Sigmoid colon (tissue), 7 donors: ENCODE measurements around the gene CACNB2. TPM values are rescaled to one million over a fixed set of nuclear protein-coding genes. Genes with fewer than 3 reads are reported as not detected.

Source experiments
- DNase-seq: peaks from one replicate; pipeline ENCODE4 v3.0.0-alpha.2; 2019
- H3K27ac ChIP-seq, 4 donors: fragments of 200-600 bp; sonication (generic); one replicate each; pipeline ENCODE4 v1.5.1; 2016 to 2019; ENCODE audit warnings: mild to moderate bottlenecking in 1 of 4
- H3K27me3 ChIP-seq, 3 donors: fragments of 200-600 bp; sonication (generic); one replicate each; pipeline ENCODE4 v1.5.1; 2019; ENCODE audit warnings: mild to moderate bottlenecking in 1 of 3
- H3K36me3 ChIP-seq, 4 donors: fragments of 200-600 bp; sonication (generic); one replicate each; pipeline ENCODE4 v1.5.1; 2016 to 2019
- H3K4me1 ChIP-seq, 4 donors: fragments of 200-600 bp; sonication (generic); one replicate each; pipeline ENCODE4 v1.5.1; 2017 to 2019
- H3K4me3 ChIP-seq, 4 donors: fragments of 200-600 bp; sonication (generic); one replicate each; pipeline ENCODE4 v1.5.1; 2017 to 2019; ENCODE audit warnings: mild to moderate bottlenecking in 2 of 4, moderate library complexity in 1 of 4
- H3K9me3 ChIP-seq, 4 donors: fragments of 200-600 bp in 3 of 4; sonication (generic) in 3 of 4; one replicate each; pipeline versions ENCODE4 v1.5.1 to v1.6.1; 2013 to 2019
- CTCF ChIP-seq, 4 experiments: fragments of 450-650 bp in 3 of 4; fragments of 200-600 bp in 1 of 4; IDR thresholded peaks; one replicate each; pipeline ENCODE4 v1.5.1; 2016 to 2019; ENCODE audit warnings: antibody characterized with exemption in 4 of 4, mild to moderate bottlenecking in 3 of 4, moderate library complexity in 2 of 4
- EP300 ChIP-seq, 4 donors: sonication (generic); formaldehyde crosslinking; IDR thresholded peaks; one replicate each; pipeline ENCODE4 v1.6.1; 2017; ENCODE audit warnings: antibody characterized with exemption in 4 of 4
- POLR2A ChIP-seq, 2 donors: fragments of 450-650 bp; IDR thresholded peaks; one replicate each; pipeline ENCODE4 v1.6.1; 2016; ENCODE audit warnings: antibody characterized with exemption in 2 of 2, mild to moderate bottlenecking in 2 of 2, moderate library complexity in 2 of 2
- POLR2AphosphoS5 ChIP-seq, 4 donors: sonication (generic); formaldehyde crosslinking; IDR thresholded peaks; one replicate each; pipeline ENCODE4 v1.6.1; 2017; ENCODE audit warnings: antibody characterized with exemption in 4 of 4
- WGBS, 2 donors: extraction: QIAGEN DNeasy Blood & Tissue Kit; methylation state at CpG; one replicate each; pipeline ENCODE4 v1.1.7; 2013; 5-methylcytosine and 5-hydroxymethylcytosine counted together
- intact Hi-C: fragments of 100-400 bp; cut with DNase I; formaldehyde crosslinking; loops from one replicate; pipeline ENCODE4 v1.15.1; 2023
- polyA plus RNA-seq, 3 donors: library from polyadenylated mRNA; stranded (reverse); fragments of 200-250 nt; gene quantifications; one replicate each; pipeline ENCODE4 v1.2.3, GENCODE V29; 2013
- total RNA-seq, 4 donors: library from RNA; depleted of rRNA; stranded (reverse); fragments of >200 nt; gene quantifications; one replicate each; pipeline ENCODE4 v1.1.0, GENCODE V29; 2016
- donor health status: healthy with polysubstance abuse.
- donor health status: Bipolar disorder and iron deficiency.
- donor health status: healthy.

Gene CACNB2
- total and polyA plus RNA-seq, 7 donors: 1.2 to 85.3 (median 36.0) TPM

GRCh38 chr10:18140957-18141845 is 977 bp downstream of the CACNB2 start:
- no peaks in the 10 kb centered on the region for H3K36me3 ChIP-seq
- intact Hi-C loops: loop anchor here (2.0 to 5.0 kb wide), 3 partner anchors 56 to 229 kb away; no protein-coding TSS in a partner anchor
- no peaks in the 10 kb centered on the region for H3K27me3 ChIP-seq
- H3K4me1 ChIP-seq: peaks cover 0 to 45% (median 38%) of the 10 kb centered on the region in 4 donors
- 2 to 5% methylated on average over 41 of the region's 41 CpGs for WGBS, 2 donors
- peak overlapping the region; percentile 91 to 97 (median 94) for H3K27ac ChIP-seq
- H3K4me3 ChIP-seq: peak overlapping the region; percentile 66 to 91 (median 81)
- TF ChIP-seq POLR2AphosphoS5 (IDR thresholded peaks at IDR 0.05) (peak in 3 of 4 donors; percentile 7 to 28 (median 11)), EP300 (IDR thresholded peaks at IDR 0.05) (no peak)
- peak; percentile 76 for DNase-seq
- no peaks in the 10 kb centered on the region for H3K9me3 ChIP-seq

GRCh38 chr10:18142151-18142550 is 1.9 kb downstream of the CACNB2 start:
- peaks cover 0 to 55% (median 46%) of the 10 kb centered on the region in 4 donors for H3K4me1 ChIP-seq
- H3K27me3 ChIP-seq: no peaks in the 10 kb centered on the region
- peak in 1 of 4 donors; percentile 8 for TF ChIP-seq POLR2AphosphoS5 (IDR thresholded peaks at IDR 0.05)
- no peak for TF ChIP-seq POLR2A (IDR thresholded peaks at IDR 0.05)
- TF ChIP-seq CTCF (IDR thresholded peaks at IDR 0.05): no peak
- TF ChIP-seq EP300 (IDR thresholded peaks at IDR 0.05): no peak
- H3K9me3 ChIP-seq: no peaks in the 10 kb centered on the region
- DNase-seq: no peak
- H3K27ac ChIP-seq: peak overlapping the region; percentile 91 to 97 (median 94)
- peak overlapping the region; percentile 66 to 91 (median 81) for H3K4me3 ChIP-seq
- intact Hi-C loops: loop anchor here (5.0 kb wide), 2 partner anchors 85 to 230 kb away; no protein-coding TSS in a partner anchor
- WGBS, 2 donors: 71 to 79% methylated on average over 4 of the region's 4 CpGs
- no peaks in the 10 kb centered on the region for H3K36me3 ChIP-seq

- H3K27ac ChIP-seq: peak overlapping the region; percentile 91 to 97 (median 94)
- peaks cover 0 to 73% (median 57%) of the 10 kb centered on the region in 4 donors for H3K4me1 ChIP-seq
- TF ChIP-seq POLR2AphosphoS5 (IDR thresholded peaks at IDR 0.05): no peak
- no peaks in the 10 kb centered on the region for H3K9me3 ChIP-seq
- no peak for DNase-seq
- 89 to 95% methylated on average over 1 of the region's 1 CpG for WGBS, 2 donors
- H3K4me3 ChIP-seq: no peak overlapping the region
- intact Hi-C loops: loop anchor here (5.0 kb wide), 2 partner anchors 87 to 232 kb away; no protein-coding TSS in a partner anchor
- H3K27me3 ChIP-seq: no peaks in the 10 kb centered on the region
- H3K36me3 ChIP-seq: no peaks in the 10 kb centered on the region
These were observed 4.2 kb downstream of the CACNB2 start for GRCh38 chr10:18144396-18144795.

- WGBS, 2 donors: 28 to 35% methylated on average over 6 of the region's 6 CpGs
- H3K4me1 ChIP-seq: peaks cover 0 to 73% (median 57%) of the 10 kb centered on the region in 4 donors
- TF ChIP-seq POLR2AphosphoS5 (IDR thresholded peaks at IDR 0.05): peak; percentile 42 to 82 (median 73)
- no peak for TF ChIP-seq POLR2A (IDR thresholded peaks at IDR 0.05)
- TF ChIP-seq CTCF (IDR thresholded peaks at IDR 0.05): no peak
- peak in 2 of 4 donors; percentile 41 to 45 for TF ChIP-seq EP300 (IDR thresholded peaks at IDR 0.05)
- no peak overlapping the region for H3K4me3 ChIP-seq
- H3K36me3 ChIP-seq: no peaks in the 10 kb centered on the region
- H3K27me3 ChIP-seq: no peaks in the 10 kb centered on the region
- peak; percentile 90 for DNase-seq
- intact Hi-C loops: loop anchor here (5.0 kb wide), 2 partner anchors 88 to 233 kb away; no protein-coding TSS in a partner anchor
- peak overlapping the region; percentile 91 to 97 (median 94) for H3K27ac ChIP-seq
- H3K9me3 ChIP-seq: no peaks in the 10 kb centered on the region
These were observed 4.7 kb downstream of the CACNB2 start for GRCh38 chr10:18144928-18145327.

GRCh38 chr10:18145652-18146051 is 5.4 kb downstream of the CACNB2 start:
- Histone ChIP-seq H3K4me1 (peaks cover 0 to 80% (median 63%) of the 10 kb centered on the region in 4 donors), H3K36me3 (no peaks in the 10 kb centered on the region), H3K27me3 (no peaks in the 10 kb centered on the region), H3K9me3 (no peaks in the 10 kb centered on the region), H3K27ac (peak overlapping the region; percentile 91 to 97 (median 94)), H3K4me3 (no peak overlapping the region)
- DNase-seq: no peak
- 55 to 71% methylated on average over 2 of the region's 2 CpGs for WGBS, 2 donors
- intact Hi-C loops: no loop called here
- TF ChIP-seq CTCF (IDR thresholded peaks at IDR 0.05) (no peak), POLR2AphosphoS5 (IDR thresholded peaks at IDR 0.05) (peak in 2 of 4 donors; percentile 11 to 32)
